B cell (primary cell): ENCODE data around the gene MROH2A. TPM values are rescaled to one million over a fixed set of nuclear protein-coding genes. Genes with fewer than 3 reads are reported as not detected.
"Not testable (repeated sequence)": the region's sequence is repeated elsewhere in the genome, so short reads cannot be mapped to it uniquely, and the experiment has no call there.

Experiments
- ATAC-seq: fragments of 200-7000 bp; cut with Tn5 transposase; one replicate; pipeline ENCODE4 v1.10.0; 2021; ENCODE audit warnings: low read depth, mild to moderate bottlenecking, moderate number of reproducible peaks, moderate library complexity
- CTCF ChIA-PET: fragments of 350-600 bp; sonication (Branson Sonifier 250); formaldehyde crosslinking; loops from one replicate; lab custom pipeline; 2021; ENCODE audit warnings: antibody characterized with exemption, inconsistent platforms; lab: Charles Lee
- POLR2A ChIA-PET: fragments of 350-600 bp; sonication (Branson Sonifier 250); formaldehyde crosslinking; loops from one replicate; lab custom pipeline; 2021; ENCODE audit warnings: antibody characterized with exemption; lab: Charles Lee
- DNase-seq: peaks from one replicate; pipeline ENCODE4 v3.0.0; 2013
- H2AFZ ChIP-seq: 2 replicates; pipeline ENCODE4 v1.6.1; 2012; ENCODE audit warnings: mild to moderate bottlenecking, low read depth, low read length; ENCODE audit not compliant: insufficient read depth, poor library complexity, severe bottlenecking
- H3K27ac ChIP-seq, 2 donors: 1 replicate in 1 of 2; 2 replicates in 1 of 2; pipeline ENCODE4 v1.5.1; 2012 to 2013; ENCODE audit warnings: low read length in 2 of 2, mild to moderate bottlenecking in 2 of 2, moderate library complexity in 1 of 2
- H3K27me3 ChIP-seq, 4 experiments: fragments of 200-600 bp in 1 of 4; sonication (generic) in 1 of 4; replicated peaks in 1 of 4; 1 replicate in 2 of 4; 2 replicates in 2 of 4; pipeline versions ENCODE4 v1.6.1 to v1.7.0; 2013 to 2016; ENCODE audit warnings: low read length in 3 of 4, mild to moderate bottlenecking in 2 of 4, mixed read lengths in 1 of 4, moderate library complexity in 1 of 4; ENCODE audit not compliant: insufficient read depth in 4 of 4, control insufficient read depth in 3 of 4; ENCODE audit errors: control extremely low read depth in 1 of 4
- H3K36me3 ChIP-seq, 2 experiments: replicated peaks in 1 of 2; 1 replicate in 1 of 2; 2 replicates in 1 of 2; pipeline versions ENCODE4 v1.6.1 to v1.7.1; 2013; ENCODE audit warnings: low read length in 1 of 2; ENCODE audit not compliant: insufficient read depth in 2 of 2, control insufficient read depth in 1 of 2; ENCODE audit errors: control extremely low read depth in 1 of 2, extremely low read depth in 1 of 2
- H3K4me1 ChIP-seq, 2 donors: fragments of 200-600 bp in 1 of 2; sonication (generic) in 1 of 2; 1 replicate in 1 of 2; 2 replicates in 1 of 2; pipeline versions ENCODE4 v1.5.1 to v1.6.1; 2013 to 2017; ENCODE audit warnings: low read length in 2 of 2; ENCODE audit not compliant: control insufficient read depth in 2 of 2, insufficient read depth in 2 of 2
- H3K4me2 ChIP-seq: replicated peaks from 2 replicates; pipeline ENCODE3; 2012; ENCODE audit warnings: mild to moderate bottlenecking, low read depth, low read length; ENCODE audit not compliant: poor library complexity, severe bottlenecking
- H3K4me3 ChIP-seq, 5 experiments: fragments of 200-600 bp in 1 of 5; sonication (generic) in 1 of 5; 1 replicate in 3 of 5; 2 replicates in 2 of 5; pipeline versions ENCODE4 v1.5.1 to v1.7.0; 2011 to 2016; ENCODE audit warnings: low read length in 4 of 5, mild to moderate bottlenecking in 4 of 5, low read depth in 2 of 5, control low read depth in 1 of 5, moderate library complexity in 1 of 5; ENCODE audit not compliant: insufficient read depth in 1 of 5; ENCODE audit errors: control extremely low read depth in 1 of 5, extremely low read depth in 1 of 5
- H3K79me2 ChIP-seq: fragments of 200-600 bp; sonication (generic); one replicate; pipeline ENCODE4 v1.6.0; 2016; ENCODE audit warnings: low read length; ENCODE audit not compliant: control insufficient read depth, insufficient read depth
- H3K9ac ChIP-seq: fragments of 200-600 bp; sonication (generic); 2 replicates; pipeline ENCODE4 v1.6.1; 2017; ENCODE audit warnings: mild to moderate bottlenecking, low read length, moderate library complexity
- H3K9me3 ChIP-seq, 3 donors: one replicate each; pipeline versions ENCODE4 v1.6.1 to v1.7.1; 2013; ENCODE audit warnings: low read length in 2 of 3; ENCODE audit not compliant: control insufficient read depth in 2 of 3, insufficient read depth in 1 of 3; ENCODE audit errors: control extremely low read depth in 1 of 3
- H4K20me1 ChIP-seq: 2 replicates; pipeline ENCODE4 v1.6.0; 2012; ENCODE audit warnings: mild to moderate bottlenecking, low read length; ENCODE audit not compliant: insufficient read depth, control insufficient read depth, poor library complexity, severe bottlenecking
- H3K27ac Mint-ChIP-seq: one replicate; pipeline ENCODE4 v1.8.0; 2021; ENCODE audit warnings: mixed read lengths
- H3K27me3 Mint-ChIP-seq: one replicate; pipeline ENCODE4 v1.8.0; 2021; ENCODE audit warnings: mixed read lengths
- H3K4me1 Mint-ChIP-seq: one replicate; pipeline ENCODE4 v1.8.0; 2021; ENCODE audit warnings: mixed read lengths
- H3K4me3 Mint-ChIP-seq: one replicate; pipeline ENCODE4 v1.8.0; 2021; ENCODE audit warnings: mixed read lengths
- H3K9me3 Mint-ChIP-seq: one replicate; pipeline ENCODE4 v1.8.0; 2022; ENCODE audit warnings: mixed read lengths; ENCODE audit not compliant: insufficient read depth
- CTCF ChIP-seq: fragments of 200-600 bp; IDR thresholded peaks from one replicate; pipeline ENCODE4 v1.8.0; 2022; ENCODE audit warnings: antibody characterized with exemption, mild to moderate bottlenecking
- EZH2 ChIP-seq: IDR thresholded peaks from 2 replicates; pipeline ENCODE4 v1.6.1; 2012; ENCODE audit warnings: borderline replicate concordance, low read depth, mild to moderate bottlenecking, moderate library complexity, low read length; ENCODE audit not compliant: insufficient read depth, poor library complexity, severe bottlenecking
- WGBS: methylation state at CpG from one replicate; pipeline ENCODE4 v1.1.5; 2013; ENCODE audit warnings: missing lambda C conversion rate; ENCODE audit not compliant: insufficient coverage; 5-methylcytosine and 5-hydroxymethylcytosine counted together
- intact Hi-C: fragments of 100-400 bp; cut with micrococcal nuclease; formaldehyde crosslinking; loops from one replicate; pipeline ENCODE4 v1.10.0; 2022
- polyA plus RNA-seq: library from polyadenylated mRNA; depleted of rRNA; stranded (reverse); fragments of >200 nt; gene quantifications from 2 replicates; pipeline ENCODE4 v1.2.3, GENCODE V29; 2012
- total RNA-seq, 2 donors: library from RNA; stranded (reverse); fragments of 120-200 nt in 1 of 2; gene quantifications; 1 replicate in 1 of 2; 2 replicates in 1 of 2; pipeline versions ENCODE4 v1.2.3 to v1.2.4, GENCODE V29; 2013 to 2022

Gene MROH2A
- total and polyA plus RNA-seq, 2 donors (not counting 1 experiment from before 2014, with no cell fraction given): not detected

- ATAC-seq, H3K27ac Mint-ChIP-seq, intact Hi-C loops, DNase-seq, H3K27me3 ChIP-seq, POLR2A ChIA-PET, H3K9ac ChIP-seq, H3K79me2 ChIP-seq, H3K36me3 ChIP-seq, H3K4me2 ChIP-seq, H2AFZ ChIP-seq, H3K4me3 Mint-ChIP-seq, H4K20me1 ChIP-seq, H3K27ac ChIP-seq, H3K4me1 ChIP-seq, H3K4me1 Mint-ChIP-seq, H3K9me3 Mint-ChIP-seq, H3K4me3 ChIP-seq: not testable (repeated sequence)
- H3K27me3 Mint-ChIP-seq: peaks cover 35% of the 10 kb centered on the region
- H3K9me3 ChIP-seq: peaks cover 1 to 16% (median 8%) of the 10 kb centered on the region in 3 donors
- CTCF ChIA-PET: interaction anchor here (0.9 kb wide), 1 partner anchor 12 kb away, joined by 3 read pairs; no protein-coding TSS in a partner anchor
- no CpG with 5 or more reads among the region's 2 CpGs for WGBS
These were observed 26.7 kb upstream of the MROH2A start for GRCh38 chr2:233751212-233752009.

DNA sequence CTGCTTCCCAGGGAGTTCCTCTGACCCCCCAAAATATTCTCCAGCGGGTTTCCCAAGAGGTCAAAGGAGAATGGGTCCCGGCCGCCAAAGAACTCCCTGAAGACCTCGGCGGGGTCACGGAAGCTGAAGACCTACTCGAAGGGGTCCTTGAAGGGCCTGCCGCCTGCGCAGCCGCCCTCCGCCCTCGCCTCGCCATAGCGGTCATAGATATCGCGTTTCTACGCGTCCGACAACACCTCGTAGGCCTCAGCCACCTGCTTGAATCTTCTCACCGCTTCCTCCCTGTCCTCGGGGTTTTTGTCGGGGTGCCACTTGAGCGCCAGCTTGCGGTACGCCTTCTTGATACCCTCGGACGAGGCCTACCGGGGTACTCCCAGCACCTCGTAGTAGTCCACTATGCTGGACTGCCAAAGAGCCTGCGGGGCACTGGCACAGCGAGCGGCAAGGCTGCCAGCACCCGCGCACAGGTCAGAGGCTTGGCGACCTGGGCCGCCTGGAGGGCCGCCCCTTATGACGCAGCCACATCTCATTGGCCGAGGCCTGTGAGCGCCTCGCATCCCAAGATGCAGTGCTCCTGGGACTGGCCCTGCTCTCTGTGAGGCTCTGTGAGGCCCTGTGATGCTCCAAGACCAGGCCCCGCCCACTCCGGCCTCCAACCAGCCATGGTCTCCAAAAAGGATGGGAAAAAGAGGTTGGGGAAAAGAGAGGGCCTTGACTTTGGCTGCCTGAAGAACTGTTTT, 23.1 kb upstream of the MROH2A start:
- WGBS: 94% methylated on average over 40 of the region's 44 CpGs
- Mint-ChIP-seq H3K9me3 (no peaks in the 10 kb centered on the region), H3K27ac (no peak overlapping the region), H3K4me3 (no peak overlapping the region), H3K4me1 (no peaks in the 10 kb centered on the region), H3K27me3 (peaks cover 15% of the 10 kb centered on the region)
- intact Hi-C loops: no loop called here
- Histone ChIP-seq H4K20me1 (no peaks in the 10 kb centered on the region), H3K9ac (no peak overlapping the region), H2AFZ (no peak overlapping the region), H3K4me1 (no peaks in the 10 kb centered on the region), H3K27me3 (no peaks in the 10 kb centered on the region), H3K27ac (no peak overlapping the region), H3K36me3 (no peaks in the 10 kb centered on the region), H3K4me2 (no peak overlapping the region), H3K79me2 (no peaks in the 10 kb centered on the region), H3K9me3 (peaks cover 1 to 16% (median 8%) of the 10 kb centered on the region in 3 donors), H3K4me3 (no peak overlapping the region)
- ChIA-PET POLR2A (no interaction called here), CTCF (no interaction called here)
- DNase-seq (no peak), ATAC-seq (no peak)
- TF ChIP-seq CTCF (no peak), EZH2 (no peak)
